ENCODE results near the gene GJA8. TPM values are rescaled to one million over a fixed set of nuclear protein-coding genes. Genes with fewer than 3 reads are reported as not detected.
"Not testable (repeated sequence)": the region's sequence is repeated elsewhere in the genome, so short reads cannot be mapped to it uniquely, and the experiment has no call there.

The GJA8 gene
- total RNA-seq, 2 experiments from 2014 or later = not detected

GRCh38 chr1:147897029-147897752 is 5.4 kb upstream of the GJA8 start:
- ChIA-PET CTCF (interaction anchor here (1.2 kb wide), 1 partner anchor 9 kb away, joined by 3 read pairs; no protein-coding TSS in a partner anchor), POLR2A (no interaction called here)
- Mint-ChIP-seq H3K36me3 (ENCODE audit: low read depth) (no peaks in the 10 kb centered on the region), H3K27ac (no peak overlapping the region), H3K27me3 (no peaks in the 10 kb centered on the region), H3K4me3 (no peak overlapping the region), H3K9me3 (no peaks in the 10 kb centered on the region), H3K4me1 (no peaks in the 10 kb centered on the region)
- no peak for DNase-seq

DNA sequence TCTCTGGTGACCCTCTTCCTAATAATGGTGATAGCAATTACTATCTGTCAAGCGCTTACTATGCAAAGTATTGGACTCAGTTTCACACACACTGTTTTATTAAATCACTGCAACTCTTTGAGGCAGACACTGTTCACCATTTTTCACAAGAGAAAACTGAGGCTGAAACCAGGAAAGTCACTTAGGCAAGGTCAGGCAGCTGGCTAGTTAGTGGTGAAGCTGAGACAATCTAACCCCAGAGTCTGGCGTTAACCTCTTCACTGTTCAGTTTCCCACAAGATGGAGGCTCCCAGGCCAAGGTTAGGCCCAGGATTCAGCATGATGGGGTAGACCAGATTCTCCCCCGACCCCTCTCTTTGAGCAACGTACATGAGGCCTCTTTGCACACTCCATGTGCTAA is 4.8 kb upstream of the GJA8 start:
- CTCF ChIA-PET = no interaction called here
- H3K36me3 Mint-ChIP-seq (ENCODE audit: low read depth) = no peaks in the 10 kb centered on the region

GRCh38 chr1:147904726-147905125 is 2.1 kb downstream of the GJA8 start:
- DNase-seq = no peak
- ChIA-PET CTCF (interaction anchor here (4.5 kb wide), 1 partner anchor 12 kb away, joined by 22 read pairs; no protein-coding TSS in a partner anchor), POLR2A (no interaction called here)
- H3K27ac Mint-ChIP-seq = no peak overlapping the region
- H3K4me3 Mint-ChIP-seq = no peak overlapping the region
- H3K4me1 Mint-ChIP-seq = peaks cover 11% of the 10 kb centered on the region
- peaks cover 4% of the 10 kb centered on the region for H3K27me3 Mint-ChIP-seq
- H3K9me3 Mint-ChIP-seq = no peaks in the 10 kb centered on the region
- H3K36me3 Mint-ChIP-seq (ENCODE audit: low read depth) = no peaks in the 10 kb centered on the region

More for the DNA sequence above, 4.8 kb upstream of the GJA8 start:
- Mint-ChIP-seq H3K4me1 (no peaks in the 10 kb centered on the region), H3K27ac (no peak overlapping the region), H3K4me3 (no peak overlapping the region), H3K27me3 (peaks cover under 1% of the 10 kb centered on the region), H3K9me3 (no peaks in the 10 kb centered on the region)
- no peak for DNase-seq
- POLR2A ChIA-PET = no interaction called here

- H3K36me3 Mint-ChIP-seq (ENCODE audit: low read depth) = no peaks in the 10 kb centered on the region
- no peak overlapping the region for H3K27ac Mint-ChIP-seq
- H3K9me3 Mint-ChIP-seq = no peaks in the 10 kb centered on the region
- DNase-seq = no peak
- peaks cover 11% of the 10 kb centered on the region for H3K4me1 Mint-ChIP-seq
- H3K4me3 Mint-ChIP-seq = no peak overlapping the region
- H3K27me3 Mint-ChIP-seq = peaks cover 2% of the 10 kb centered on the region
- ChIA-PET CTCF (no interaction called here), POLR2A (no interaction called here)
Measured at GRCh38 chr1:147907786-147908509, 5.4 kb downstream of the GJA8 start.

- Mint-ChIP-seq H3K27me3 (peaks cover 15% of the 10 kb centered on the region), H3K36me3 (ENCODE audit: low read depth) (no peaks in the 10 kb centered on the region), H3K4me3 (no peak overlapping the region), H3K9me3 (no peaks in the 10 kb centered on the region), H3K27ac (no peak overlapping the region), H3K4me1 (no peaks in the 10 kb centered on the region)
- ChIA-PET POLR2A (interaction anchor here (0.5 kb wide), 1 partner anchor 12 kb away, joined by 3 read pairs; no protein-coding TSS in a partner anchor), CTCF (interaction anchor here (0.5 to 1.0 kb wide), 2 partner anchors 21 to 428 kb away, joined by 3 to 4 read pairs; no protein-coding TSS in a partner anchor)
- DNase-seq = no peak
Measured at GRCh38 chr1:147912553-147912952, 10.0 kb downstream of the GJA8 start.

DNA sequence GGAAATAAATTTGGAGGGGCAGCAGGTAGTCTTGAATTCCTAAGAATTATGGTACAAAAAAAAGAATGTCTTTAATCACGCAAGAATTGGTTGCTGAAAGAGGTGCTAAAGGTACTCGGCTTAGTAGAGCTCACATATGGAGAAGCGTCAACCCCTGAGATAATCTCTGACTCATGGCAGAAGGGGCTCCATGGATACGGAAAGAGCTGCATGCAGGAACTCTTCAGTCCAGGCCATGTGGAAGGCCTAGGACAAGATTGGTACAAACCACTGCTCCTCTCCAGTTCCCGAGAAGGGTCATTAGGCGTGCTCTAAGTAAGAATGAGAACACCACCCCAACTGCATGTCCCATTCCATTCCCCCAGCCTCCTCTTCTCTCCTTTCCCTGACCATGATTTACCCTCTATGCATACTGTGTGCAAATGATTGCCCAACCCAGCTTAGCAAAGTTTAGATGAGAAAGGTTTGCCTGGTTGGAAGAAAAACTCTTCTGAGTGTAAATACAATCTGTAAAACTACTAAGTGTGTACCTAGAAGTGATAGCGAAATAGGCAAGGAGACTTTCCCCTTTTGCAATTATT is 10.9 kb downstream of the GJA8 start:
- Mint-ChIP-seq H3K27ac (no peak overlapping the region), H3K4me1 (no peaks in the 10 kb centered on the region), H3K4me3 (no peak overlapping the region), H3K27me3 (peaks cover 17% of the 10 kb centered on the region), H3K9me3 (no peaks in the 10 kb centered on the region), H3K36me3 (ENCODE audit: low read depth) (no peaks in the 10 kb centered on the region)
- POLR2A ChIA-PET = no interaction called here
- no peak for DNase-seq
- CTCF ChIA-PET = no interaction called here

- Mint-ChIP-seq H3K27me3 (peaks cover 18% of the 10 kb centered on the region), H3K4me3 (no peak overlapping the region), H3K36me3 (ENCODE audit: low read depth) (no peaks in the 10 kb centered on the region), H3K9me3 (no peaks in the 10 kb centered on the region), H3K4me1 (no peaks in the 10 kb centered on the region), H3K27ac (no peak overlapping the region)
- POLR2A ChIA-PET = no interaction called here
- DNase-seq = no peak
- CTCF ChIA-PET = no interaction called here
Measured at GRCh38 chr1:147919896-147920295, 17.3 kb downstream of the GJA8 start.

DNA sequence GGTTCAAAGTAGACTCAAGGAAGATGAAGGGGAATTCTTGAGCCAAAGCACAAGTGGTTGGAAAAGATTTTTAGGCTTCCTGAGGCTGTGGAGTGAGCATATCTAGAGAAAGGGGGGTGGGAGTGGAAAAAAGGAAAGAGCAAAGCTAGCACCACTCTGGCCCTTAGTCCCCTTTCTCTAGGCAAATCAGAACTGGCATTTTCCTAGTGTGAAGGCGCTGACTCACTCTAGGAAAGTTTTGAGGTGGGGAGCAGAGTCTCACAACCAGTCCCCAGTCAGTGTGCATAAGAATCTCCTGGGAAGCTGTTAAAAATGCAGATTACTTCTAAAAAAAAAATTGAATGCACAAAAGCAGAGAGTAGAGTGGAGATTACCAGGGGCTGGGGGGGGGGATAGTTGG is 22.2 kb downstream of the GJA8 start:
- Mint-ChIP-seq H3K27ac (no peak overlapping the region), H3K36me3 (ENCODE audit: low read depth) (no peaks in the 10 kb centered on the region), H3K27me3 (no peaks in the 10 kb centered on the region), H3K4me1 (peaks cover 4% of the 10 kb centered on the region), H3K9me3 (no peaks in the 10 kb centered on the region), H3K4me3 (no peak overlapping the region)
- DNase-seq = no peak
- ChIA-PET POLR2A (no interaction called here), CTCF (no interaction called here)

DNA sequence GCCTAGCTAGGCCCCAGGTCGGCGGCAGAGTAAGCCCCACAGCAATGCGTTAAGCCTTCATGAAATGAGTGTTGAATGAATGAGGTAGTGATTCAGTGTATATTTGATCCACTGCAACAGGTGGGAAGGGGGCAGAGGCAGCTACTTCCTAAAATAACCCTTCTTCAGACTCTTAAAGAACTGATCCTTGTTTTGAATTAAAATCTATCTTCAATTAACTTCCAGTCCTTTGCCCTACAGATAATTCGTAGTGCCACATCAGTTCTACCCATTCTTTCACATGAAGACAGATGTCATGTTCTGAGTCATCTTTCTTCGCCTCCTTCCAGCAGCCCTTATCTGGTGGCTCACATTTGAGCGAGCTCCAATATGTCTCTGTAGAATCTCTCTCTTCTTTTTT is 24.6 kb downstream of the GJA8 start:
- DNase-seq; CTCF ChIA-PET; H3K4me3 Mint-ChIP-seq; H3K9me3 Mint-ChIP-seq; POLR2A ChIA-PET; H3K27ac Mint-ChIP-seq; H3K27me3 Mint-ChIP-seq; H3K36me3 Mint-ChIP-seq (ENCODE audit: low read depth): not testable (repeated sequence)
- peaks cover 22% of the 10 kb centered on the region for H3K4me1 Mint-ChIP-seq

GRCh38 chr1:147927689-147928088 is 25.1 kb downstream of the GJA8 start:
- CTCF ChIA-PET, POLR2A ChIA-PET, H3K27me3 Mint-ChIP-seq, H3K9me3 Mint-ChIP-seq, H3K27ac Mint-ChIP-seq, H3K4me3 Mint-ChIP-seq, DNase-seq: not testable (repeated sequence)
- Mint-ChIP-seq H3K4me1 (peaks cover 26% of the 10 kb centered on the region), H3K36me3 (ENCODE audit: low read depth) (peaks cover 14% of the 10 kb centered on the region)

GRCh38 chr1:147928236-147929132 is 25.9 kb downstream of the GJA8 start, which contains the start of gene GPR89B:
Gene GPR89B, plus strand, starts transcription at chr1:147928420. Its CDS starts 117 bp downstream, at chr1:147928537.
- H3K9me3 Mint-ChIP-seq, CTCF ChIA-PET, POLR2A ChIA-PET, H3K27me3 Mint-ChIP-seq: not testable (repeated sequence)
- Mint-ChIP-seq H3K4me1 (peaks cover 29% of the 10 kb centered on the region), H3K36me3 (ENCODE audit: low read depth) (peaks cover 14% of the 10 kb centered on the region), H3K4me3 (peak within 1 kb of the TSS; percentile 78), H3K27ac (peak within 1 kb of the TSS; percentile 87)
- peak; percentile 94 for DNase-seq

- not testable (repeated sequence) for H3K9me3 Mint-ChIP-seq
Measured at GRCh38 chr1:147931137-147931536, 28.5 kb downstream of the GJA8 start.

More at GRCh38 chr1:147931137-147931536, 28.5 kb downstream of the GJA8 start:
- DNase-seq, H3K27me3 Mint-ChIP-seq, CTCF ChIA-PET, H3K27ac Mint-ChIP-seq, H3K4me3 Mint-ChIP-seq: not testable (repeated sequence)
- Mint-ChIP-seq H3K36me3 (ENCODE audit: low read depth) (peaks cover 14% of the 10 kb centered on the region), H3K4me1 (peaks cover 29% of the 10 kb centered on the region)
- POLR2A ChIA-PET = interaction anchor here (0.6 kb wide), 1 partner anchor 207 kb away, joined by 3 read pairs; no protein-coding TSS in a partner anchor
